Calu3 (cell line): ENCODE measurements around the gene EIF5. TPM values are rescaled to one million over a fixed set of nuclear protein-coding genes. Genes with fewer than 3 reads are reported as not detected.

Experiments used
- BruUV-seq: library from RNA; stranded (reverse); fragments of 400-500 nt; replicated peaks from 2 replicates; lab custom pipeline; 2021; lab: Mats Ljungman, UMichigan
- CTCF ChIA-PET: fragments of 300-600 bp; sonication (Branson Sonifier 250); formaldehyde crosslinking; loops from one replicate; lab custom pipeline; 2022; ENCODE audit warnings: antibody characterized with exemption; lab: Charles Lee
- DNase-seq: peaks from one replicate; pipeline ENCODE4 v3.0.0; 2022
- H3K27ac Mint-ChIP-seq: one replicate; pipeline ENCODE4 v1.8.0; 2022; ENCODE audit warnings: mixed read lengths; ENCODE audit not compliant: unreplicated experiment
- H3K27me3 Mint-ChIP-seq: one replicate; pipeline ENCODE4 v1.8.0; 2022; ENCODE audit warnings: mixed read lengths; ENCODE audit not compliant: unreplicated experiment
- H3K36me3 Mint-ChIP-seq: one replicate; pipeline ENCODE4 v1.8.0; 2022; ENCODE audit warnings: mild to moderate bottlenecking, moderate library complexity, mixed read lengths; ENCODE audit not compliant: insufficient read depth, unreplicated experiment
- H3K4me1 Mint-ChIP-seq: one replicate; pipeline ENCODE4 v1.8.0; 2022; ENCODE audit warnings: mild to moderate bottlenecking, low read depth, mixed read lengths; ENCODE audit not compliant: unreplicated experiment
- H3K4me3 Mint-ChIP-seq: one replicate; pipeline ENCODE4 v1.8.0; 2022; ENCODE audit warnings: mild to moderate bottlenecking, low read depth, moderate library complexity, mixed read lengths; ENCODE audit not compliant: unreplicated experiment
- H3K9me3 Mint-ChIP-seq: one replicate; pipeline ENCODE4 v1.8.0; 2022; ENCODE audit warnings: low read depth, mixed read lengths; ENCODE audit not compliant: unreplicated experiment
- intact Hi-C: fragments of 100-400 bp; cut with micrococcal nuclease; formaldehyde crosslinking; loops from one replicate; pipeline ENCODE4 v1.10.0; 2022; ENCODE audit not compliant: unreplicated experiment
- total RNA-seq: library from RNA; stranded (reverse); gene quantifications from 2 replicates; pipeline ENCODE4 v1.2.3, GENCODE V29; 2022
- TF ChIP-seq, protein P1 (sequence below): fragments of 200-600 bp; IDR thresholded peaks from one replicate; pipeline ENCODE4 v1.8.0; 2022; ENCODE audit warnings: antibody characterized with exemption; ENCODE audit not compliant: unreplicated experiment

The EIF5 gene
- total RNA-seq, 1 experiment from 2014 or later, result 328 TPM

DNA sequence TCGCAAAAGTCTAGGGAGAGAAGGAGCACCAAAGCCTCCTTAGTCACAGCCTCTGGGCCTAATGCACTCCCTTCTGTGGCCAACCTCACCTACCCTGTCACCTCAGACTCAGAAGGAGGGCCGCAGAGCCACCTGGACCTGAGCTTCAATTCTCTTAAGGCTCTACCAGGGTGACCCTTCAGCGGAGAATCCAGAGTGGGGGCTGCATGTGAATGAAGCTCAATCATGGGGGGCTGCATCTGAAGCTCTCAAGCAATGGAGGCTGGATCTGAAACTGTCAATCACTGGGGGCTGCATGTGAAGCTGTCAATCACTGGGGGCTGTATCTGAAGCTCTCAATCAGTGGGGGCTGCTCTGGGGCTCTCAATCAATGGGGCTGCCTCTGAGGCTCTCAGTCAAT, 43.1 kb upstream of the EIF5 start:
- CTCF ChIA-PET, result interaction anchor here (3.1 kb wide), 1 partner anchor 185 kb away, joined by 17 read pairs; no protein-coding TSS in a partner anchor
- DNase-seq, result no peak
- Mint-ChIP-seq H3K27ac (no peak overlapping the region), H3K4me1 (peaks cover 14% of the 10 kb centered on the region), H3K36me3 (no peaks in the 10 kb centered on the region), H3K27me3 (no peaks in the 10 kb centered on the region), H3K4me3 (no peak overlapping the region), H3K9me3 (no peaks in the 10 kb centered on the region)
- TF ChIP-seq, protein P1, sequence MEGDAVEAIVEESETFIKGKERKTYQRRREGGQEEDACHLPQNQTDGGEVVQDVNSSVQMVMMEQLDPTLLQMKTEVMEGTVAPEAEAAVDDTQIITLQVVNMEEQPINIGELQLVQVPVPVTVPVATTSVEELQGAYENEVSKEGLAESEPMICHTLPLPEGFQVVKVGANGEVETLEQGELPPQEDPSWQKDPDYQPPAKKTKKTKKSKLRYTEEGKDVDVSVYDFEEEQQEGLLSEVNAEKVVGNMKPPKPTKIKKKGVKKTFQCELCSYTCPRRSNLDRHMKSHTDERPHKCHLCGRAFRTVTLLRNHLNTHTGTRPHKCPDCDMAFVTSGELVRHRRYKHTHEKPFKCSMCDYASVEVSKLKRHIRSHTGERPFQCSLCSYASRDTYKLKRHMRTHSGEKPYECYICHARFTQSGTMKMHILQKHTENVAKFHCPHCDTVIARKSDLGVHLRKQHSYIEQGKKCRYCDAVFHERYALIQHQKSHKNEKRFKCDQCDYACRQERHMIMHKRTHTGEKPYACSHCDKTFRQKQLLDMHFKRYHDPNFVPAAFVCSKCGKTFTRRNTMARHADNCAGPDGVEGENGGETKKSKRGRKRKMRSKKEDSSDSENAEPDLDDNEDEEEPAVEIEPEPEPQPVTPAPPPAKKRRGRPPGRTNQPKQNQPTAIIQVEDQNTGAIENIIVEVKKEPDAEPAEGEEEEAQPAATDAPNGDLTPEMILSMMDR, result no peak
- BruUV-seq, result no TSS peak
- intact Hi-C loops, result no loop called here

DNA sequence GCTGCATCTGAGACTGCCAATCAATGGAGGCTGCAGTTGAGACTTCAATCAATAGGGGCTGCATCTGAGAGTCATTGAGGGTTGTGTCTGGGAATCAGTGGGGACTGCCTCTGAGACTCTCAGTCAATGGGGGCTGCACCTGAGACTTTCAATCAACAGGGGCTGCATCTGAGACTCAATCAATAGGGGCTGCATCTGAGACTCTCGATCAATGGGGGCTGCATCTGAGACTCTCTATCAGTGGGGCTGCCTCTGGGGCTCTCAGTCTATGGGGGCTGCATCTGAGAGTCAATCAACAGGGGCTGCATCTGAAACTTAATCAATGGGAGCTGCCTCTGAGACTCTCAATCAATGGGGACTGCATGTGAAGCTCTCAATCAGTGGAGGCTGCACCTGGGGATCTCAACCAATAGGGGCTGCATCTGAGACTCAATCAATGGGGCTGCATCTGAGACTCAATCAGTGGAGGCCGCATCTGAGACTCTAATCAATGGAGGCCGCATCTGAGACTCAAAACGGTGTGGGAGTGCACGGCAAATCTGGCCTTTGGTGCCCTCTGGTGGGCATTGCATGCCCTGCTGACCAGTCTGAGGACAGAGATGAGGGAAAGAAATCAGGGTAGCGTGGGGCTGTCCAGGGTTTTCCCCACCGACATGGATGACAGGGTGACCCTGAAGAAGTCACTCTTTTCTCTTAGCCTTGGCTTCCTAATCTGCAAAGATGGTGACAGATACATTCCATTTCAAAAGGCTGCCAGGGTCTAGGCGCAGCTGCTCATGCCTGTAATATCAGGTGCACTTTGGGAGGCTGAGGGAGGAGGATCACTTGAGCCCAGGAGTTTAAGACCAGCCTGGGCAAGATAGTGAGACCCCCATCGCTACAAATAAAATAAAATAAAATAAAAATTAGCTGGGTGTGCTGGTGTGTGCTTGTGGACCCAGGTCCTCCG, 41.3 kb upstream of the EIF5 start:
- no TSS peak for BruUV-seq
- H3K27me3 Mint-ChIP-seq, result no peaks in the 10 kb centered on the region
- DNase-seq, result peak; percentile 88
- TF ChIP-seq, protein P1, result peak; percentile 89
- H3K36me3 Mint-ChIP-seq, result no peaks in the 10 kb centered on the region
- intact Hi-C loops, result loop anchor here (1.0 to 2.0 kb wide), 2 partner anchors 187 to 214 kb away; no protein-coding TSS in a partner anchor
- no peaks in the 10 kb centered on the region for H3K9me3 Mint-ChIP-seq
- H3K4me3 Mint-ChIP-seq, result no peak overlapping the region
- CTCF ChIA-PET, result interaction anchor here (0.9 to 3.1 kb wide), 2 partner anchors 84 to 187 kb away, joined by 3 to 17 read pairs; no protein-coding TSS in a partner anchor
- H3K27ac Mint-ChIP-seq, result no peak overlapping the region
- H3K4me1 Mint-ChIP-seq, result peaks cover 8% of the 10 kb centered on the region

DNA sequence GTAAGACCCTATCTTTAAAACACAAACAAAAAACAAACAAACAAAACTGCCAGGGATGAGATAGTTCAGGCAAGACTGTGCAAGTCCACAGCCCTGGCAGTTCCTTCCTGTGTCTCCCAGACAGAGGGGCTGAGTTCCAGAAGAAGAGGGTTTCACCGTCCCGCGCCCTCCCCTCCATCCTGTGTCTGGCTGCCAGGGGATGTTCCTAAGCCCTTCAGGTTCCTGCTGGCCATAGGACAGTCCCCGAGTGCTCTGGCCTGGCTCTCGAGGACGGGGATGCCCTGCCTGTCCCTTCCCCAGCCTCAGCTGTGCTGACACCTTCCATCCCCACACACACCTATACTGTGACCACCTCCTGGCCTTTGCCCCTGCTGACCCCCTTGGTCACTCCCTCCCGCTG, 40.6 kb upstream of the EIF5 start:
- intact Hi-C loops, result loop anchor here (2.0 kb wide), 1 partner anchor 215 kb away; no protein-coding TSS in a partner anchor
- DNase-seq, result no peak
- no peak overlapping the region for H3K27ac Mint-ChIP-seq

DNA sequence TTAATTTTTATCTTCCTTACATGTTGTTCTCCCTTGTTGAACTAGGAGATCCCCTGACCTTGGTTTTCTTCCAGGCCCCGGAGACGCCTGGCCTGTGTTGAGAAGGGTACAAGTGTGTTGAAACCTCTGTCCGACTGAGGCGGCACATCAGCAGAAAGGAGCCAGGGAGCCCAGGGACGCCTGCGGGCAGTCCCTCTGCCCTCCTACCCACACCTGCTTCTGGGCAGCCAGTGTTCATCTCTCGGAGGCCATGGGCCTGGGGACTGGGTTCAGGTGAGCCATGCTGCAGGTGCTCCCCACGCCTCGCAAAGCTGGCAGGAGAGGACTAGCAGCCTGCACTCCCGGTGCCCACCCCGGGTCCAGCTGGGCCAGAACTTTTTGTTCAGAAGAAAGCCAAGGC, 39.9 kb upstream of the EIF5 start:
- BruUV-seq, result no TSS peak
- TF ChIP-seq, protein P1, result no peak
- Mint-ChIP-seq H3K4me3 (no peak overlapping the region), H3K9me3 (no peaks in the 10 kb centered on the region), H3K36me3 (no peaks in the 10 kb centered on the region), H3K4me1 (peaks cover 8% of the 10 kb centered on the region), H3K27ac (no peak overlapping the region), H3K27me3 (no peaks in the 10 kb centered on the region)
- intact Hi-C loops, result no loop called here
- CTCF ChIA-PET, result interaction anchor here (1.1 kb wide), 1 partner anchor 189 kb away, joined by 4 read pairs; no protein-coding TSS in a partner anchor
- DNase-seq, result no peak

More for the DNA sequence above, 40.6 kb upstream of the EIF5 start:
- BruUV-seq, result no TSS peak
- H3K9me3 Mint-ChIP-seq, result no peaks in the 10 kb centered on the region
- H3K36me3 Mint-ChIP-seq, result no peaks in the 10 kb centered on the region
- no peak overlapping the region for H3K4me3 Mint-ChIP-seq
- H3K27me3 Mint-ChIP-seq, result no peaks in the 10 kb centered on the region
- TF ChIP-seq, protein P1, result no peak
- H3K4me1 Mint-ChIP-seq, result peaks cover 8% of the 10 kb centered on the region
- CTCF ChIA-PET, result no interaction called here
